GM19372 (cell line): Measurements from ENCODE around the gene SUPT6H.
A peak's percentile ranks its signal among the peaks of the same experiment; 100 is the strongest.
"Not testable (repeated sequence)": the region's sequence is repeated elsewhere in the genome, so short reads cannot be mapped to it uniquely, and the experiment has no call there.

Experiments
- ATAC-seq: cut with Tn5 transposase; IDR thresholded peaks from one replicate; pipeline ENCODE4 v1.9.1; 2021; ENCODE audit warnings: mild to moderate bottlenecking, low read depth, moderate library complexity; ENCODE audit not compliant: unreplicated experiment

SUPT6H gene

GRCh38 chr17:28716740-28717577 is 55.0 kb downstream of the SUPT6H start:
- no peak for ATAC-seq

GRCh38 chr17:28717578-28718332 is 55.8 kb downstream of the SUPT6H start, which contains the start of gene RAB34:
TSS of gene RAB34 (minus strand) at chr17:28717868. CDS start at chr17:28717266, 602 bp downstream.
- ATAC-seq = no peak

GRCh38 chr17:28718333-28719020 is 56.5 kb downstream of the SUPT6H start:
- ATAC-seq = no peak

- no peak for ATAC-seq
These were observed 57.0 kb downstream of the SUPT6H start for GRCh38 chr17:28719021-28719433.

- no peak for ATAC-seq
These were observed 58.4 kb downstream of the SUPT6H start for GRCh38 chr17:28720247-28720996.

GRCh38 chr17:28720997-28721329 is 59.0 kb downstream of the SUPT6H start:
- ATAC-seq = not testable (repeated sequence)

- ATAC-seq = no peak
These were observed 60.6 kb downstream of the SUPT6H start for GRCh38 chr17:28722417-28723158.

GRCh38 chr17:28723159-28723835 is 61.3 kb downstream of the SUPT6H start:
- ATAC-seq = no peak

GRCh38 chr17:28723836-28724499 is 62.0 kb downstream of the SUPT6H start:
- ATAC-seq = not testable (repeated sequence)

GRCh38 chr17:28724500-28725165 is 62.6 kb downstream of the SUPT6H start:
- ATAC-seq = no peak

GRCh38 chr17:28725166-28725659 is 63.2 kb downstream of the SUPT6H start:
- no peak for ATAC-seq

- ATAC-seq = no peak
These were observed 63.7 kb downstream of the SUPT6H start for GRCh38 chr17:28725660-28726225.

- peak; percentile 9 for ATAC-seq
These were observed 64.2 kb downstream of the SUPT6H start, which contains the start of gene TLCD1 for GRCh38 chr17:28726226-28726626. TSS of gene TLCD1 (minus strand) at chr17:28726233. CDS start at chr17:28726097, 136 bp downstream.

- ATAC-seq = peak; percentile 42
These were observed 64.9 kb downstream of the SUPT6H start for GRCh38 chr17:28726627-28727491.

- ATAC-seq = peak; percentile 47
These were observed 66.6 kb downstream of the SUPT6H start, which contains the start of gene NEK8 for GRCh38 chr17:28728364-28729200. TSS of gene NEK8 (plus strand) at chr17:28728788. CDS start at chr17:28728814, 26 bp downstream.
